ENCODE data around the gene USP10. TPM values are rescaled to one million over a fixed set of nuclear protein-coding genes. Genes with fewer than 3 reads are reported as not detected.
A peak's percentile ranks its signal among the peaks of the same experiment; 100 is the strongest.

The USP10 gene
- total RNA-seq, 4 donors from 2014 or later, result 23.6 to 56.8 (median 45.4) TPM

- Histone ChIP-seq H3K9me3 (no peaks in the 10 kb centered on the region), H3K4me1 (peaks cover 14 to 25% (median 22%) of the 10 kb centered on the region in 4 donors), H3K27ac (peak overlapping the region; percentile 19 to 28 (median 20)), H3K27me3 (no peaks in the 10 kb centered on the region), H3K4me3 (no peak overlapping the region), H3K36me3 (no peaks in the 10 kb centered on the region)
- intact Hi-C loops (cut with DNase I; ENCODE audit: low total_unique reads) (no loop called here), in situ Hi-C loops (cut with MboI; ENCODE audit: low pct_ligation_motif_present in 1 of 4, low pct_unique_long_range_greater_than_20kb in 1 of 4, low sequenced_read_pairs in 3 of 4) (no loop called here)
- TF ChIP-seq EP300 (IDR thresholded peaks at IDR 0.05; ENCODE audit: low read depth), result no peak
- no peak for TF ChIP-seq POLR2A (IDR thresholded peaks at IDR 0.05)
- TF ChIP-seq POLR2AphosphoS5 (IDR thresholded peaks at IDR 0.05), result no peak
- TF ChIP-seq CTCF (IDR thresholded peaks at IDR 0.05), result no peak
- 82 to 90% methylated on average over 10 to 12 of the region's 12 CpGs for WGBS, 2 donors (ENCODE audit: low coverage in 1 of 2)
- DNase-seq, result no peak
These were observed 91.3 kb downstream of the USP10 start for GRCh38 chr16:84791088-84791487.

GRCh38 chr16:84791501-84791900 is 91.7 kb downstream of the USP10 start:
- peak overlapping the region in 3 of 4 donors; percentile 19 to 21 (median 20) for H3K27ac ChIP-seq
- H3K4me3 ChIP-seq, result no peak overlapping the region
- TF ChIP-seq CTCF (IDR thresholded peaks at IDR 0.05) (no peak), POLR2A (IDR thresholded peaks at IDR 0.05) (no peak), EP300 (IDR thresholded peaks at IDR 0.05; ENCODE audit: low read depth) (no peak), POLR2AphosphoS5 (IDR thresholded peaks at IDR 0.05) (no peak)
- peaks cover 10 to 21% (median 18%) of the 10 kb centered on the region in 4 donors for H3K4me1 ChIP-seq
- DNase-seq, result no peak
- intact Hi-C loops (cut with DNase I; ENCODE audit: low total_unique reads) (no loop called here), in situ Hi-C loops (cut with MboI; ENCODE audit: low pct_ligation_motif_present in 1 of 4, low pct_unique_long_range_greater_than_20kb in 1 of 4, low sequenced_read_pairs in 3 of 4) (no loop called here)
- no peaks in the 10 kb centered on the region for H3K27me3 ChIP-seq
- no peaks in the 10 kb centered on the region for H3K9me3 ChIP-seq
- WGBS, 2 donors (ENCODE audit: low coverage in 1 of 2), result 81 to 83% methylated on average over 1 to 6 of the region's 6 CpGs
- H3K36me3 ChIP-seq, result no peaks in the 10 kb centered on the region

GRCh38 chr16:84794186-84794585 is 94.4 kb downstream of the USP10 start:
- H3K27me3 ChIP-seq, result no peaks in the 10 kb centered on the region
- 83% methylated on average over 6 of the region's 6 CpGs; no CpG with 5 or more reads in 1 of the 2 donors for WGBS, 2 donors (ENCODE audit: low coverage in 1 of 2)
- H3K4me1 ChIP-seq, result peaks cover 0 to 9% (median 7%) of the 10 kb centered on the region in 4 donors
- intact Hi-C loops (cut with DNase I; ENCODE audit: low total_unique reads) (no loop called here), in situ Hi-C loops (cut with MboI; ENCODE audit: low pct_ligation_motif_present in 1 of 4, low pct_unique_long_range_greater_than_20kb in 1 of 4, low sequenced_read_pairs in 3 of 4) (no loop called here)
- no peak overlapping the region for H3K4me3 ChIP-seq
- TF ChIP-seq POLR2AphosphoS5 (IDR thresholded peaks at IDR 0.05) (no peak), CTCF (IDR thresholded peaks at IDR 0.05) (no peak), POLR2A (IDR thresholded peaks at IDR 0.05) (no peak), EP300 (IDR thresholded peaks at IDR 0.05; ENCODE audit: low read depth) (no peak)
- no peaks in the 10 kb centered on the region for H3K36me3 ChIP-seq
- peak overlapping the region; percentile 74 to 86 (median 76) for H3K27ac ChIP-seq
- no peak for DNase-seq
- no peaks in the 10 kb centered on the region for H3K9me3 ChIP-seq

- no peaks in the 10 kb centered on the region for H3K9me3 ChIP-seq
- in situ Hi-C loops (cut with MboI; ENCODE audit: low pct_ligation_motif_present in 1 of 4, low pct_unique_long_range_greater_than_20kb in 1 of 4, low sequenced_read_pairs in 3 of 4), result no loop called here
- peak overlapping the region; percentile 74 to 86 (median 76) for H3K27ac ChIP-seq
- H3K4me1 ChIP-seq, result peaks cover 0 to 9% (median 7%) of the 10 kb centered on the region in 4 donors
- WGBS, 2 donors (ENCODE audit: low coverage in 1 of 2), result 89 to 90% methylated on average over 3 to 19 of the region's 19 CpGs
- no peaks in the 10 kb centered on the region for H3K27me3 ChIP-seq
- no peak for DNase-seq
- H3K36me3 ChIP-seq, result no peaks in the 10 kb centered on the region
- intact Hi-C loops (cut with DNase I; ENCODE audit: low total_unique reads), result no loop called here
- no peak for TF ChIP-seq POLR2A (IDR thresholded peaks at IDR 0.05)
- TF ChIP-seq POLR2AphosphoS5 (IDR thresholded peaks at IDR 0.05), result no peak
- no peak for TF ChIP-seq CTCF (IDR thresholded peaks at IDR 0.05)
- no peak for TF ChIP-seq EP300 (IDR thresholded peaks at IDR 0.05; ENCODE audit: low read depth)
- no peak overlapping the region for H3K4me3 ChIP-seq
These were observed 94.8 kb downstream of the USP10 start for GRCh38 chr16:84794626-84795025.

Data from transverse colon (tissue), 4 donors.